Endothelial cell of umbilical vein (primary cell): ENCODE measurements around the gene GIGYF2. TPM values are rescaled to one million over a fixed set of nuclear protein-coding genes. Genes with fewer than 3 reads are reported as not detected.

Experiments
- BruUV-seq: library from RNA; stranded (reverse); fragments of 400-500 nt; replicated peaks from 2 replicates; lab custom pipeline; 2021; lab: Mats Ljungman, UMichigan
- CTCF ChIA-PET: fragments of 300-600, 350-600 bp; sonication (Branson Sonifier 250); formaldehyde crosslinking; loops from one replicate; lab custom pipeline; 2021; ENCODE audit warnings: antibody characterized with exemption, inconsistent platforms; lab: Charles Lee
- POLR2A ChIA-PET: fragments of 300-600, 350-600 bp; sonication (Branson Sonifier 250); formaldehyde crosslinking; loops from one replicate; lab custom pipeline; 2021; ENCODE audit warnings: antibody characterized with exemption, inconsistent platforms; lab: Charles Lee
- DNase-seq: peaks from one replicate; pipeline ENCODE4 v3.0.0-alpha.2; 2011; ENCODE audit warnings: low read depth, low spot score
- FAIRE-seq: peaks from 2 replicates; lab custom pipeline; 2011; peaks lifted over from hg19 to GRCh38; lab: Jason Lieb, UNC
- H2AFZ ChIP-seq: 2 replicates; pipeline ENCODE4 v1.6.0; 2012; ENCODE audit warnings: low read depth, low read length, control low read depth, inconsistent platforms
- H3K27ac ChIP-seq: 2 replicates; pipeline ENCODE4 v1.5.1; 2011; ENCODE audit warnings: low read depth, mild to moderate bottlenecking, control low read depth, low read length, moderate library complexity; ENCODE audit not compliant: insufficient read depth
- H3K27me3 ChIP-seq, 2 experiments: 2 replicates each; pipeline versions ENCODE4 v1.6.0 to v1.6.1; 2011; ENCODE audit warnings: low read length in 2 of 2, mixed read lengths in 1 of 2; ENCODE audit not compliant: control insufficient read depth in 2 of 2, insufficient read depth in 2 of 2
- H3K36me3 ChIP-seq, 2 experiments: 2 replicates in 1 of 2; 3 replicates in 1 of 2; pipeline ENCODE4 v1.5.1; 2011; ENCODE audit warnings: low read length in 2 of 2, mild to moderate bottlenecking in 1 of 2, moderate library complexity in 1 of 2; ENCODE audit not compliant: control insufficient read depth in 2 of 2, insufficient read depth in 2 of 2; ENCODE audit errors: extremely low read depth in 1 of 2
- H3K4me1 ChIP-seq: 3 replicates; pipeline ENCODE4 v1.5.1; 2011; ENCODE audit warnings: mild to moderate bottlenecking, low read length; ENCODE audit not compliant: control insufficient read depth, insufficient read depth; ENCODE audit errors: extremely low read depth
- H3K4me2 ChIP-seq: 2 replicates; pipeline ENCODE4 v1.6.1; 2011; ENCODE audit warnings: low read length, control low read depth, mixed read lengths; ENCODE audit not compliant: insufficient read depth
- H3K4me3 ChIP-seq, 3 experiments: fragments of 200-600 bp in 1 of 3; sonication (generic), shearing (Covaris generic) in 1 of 3; replicated peaks in 1 of 3; 2 replicates each; pipeline ENCODE4 v1.5.1; 2011 to 2016; ENCODE audit warnings: control low read depth in 3 of 3, low read length in 3 of 3, mild to moderate bottlenecking in 2 of 3, inconsistent platforms in 1 of 3, low read depth in 1 of 3, moderate library complexity in 1 of 3; ENCODE audit not compliant: insufficient read depth in 1 of 3
- H3K79me2 ChIP-seq: 2 replicates; pipeline ENCODE4 v1.6.0; 2012; ENCODE audit warnings: low read length, inconsistent platforms; ENCODE audit not compliant: control insufficient read depth, insufficient read depth
- H3K9ac ChIP-seq: replicated peaks from 2 replicates; pipeline ENCODE3; 2011; ENCODE audit warnings: low read length, control low read depth; ENCODE audit not compliant: insufficient read depth; ENCODE audit errors: extremely low read depth
- H3K9me1 ChIP-seq: replicated peaks from 3 replicates; pipeline ENCODE4 v1.6.0; 2011; ENCODE audit warnings: mild to moderate bottlenecking, low read length; ENCODE audit not compliant: control insufficient read depth, insufficient read depth; ENCODE audit errors: extremely low read depth
- H3K9me3 ChIP-seq: replicated peaks from 2 replicates; pipeline ENCODE4 v1.5.1; 2012; ENCODE audit warnings: low read length, inconsistent platforms; ENCODE audit not compliant: control insufficient read depth, insufficient read depth
- H4K20me1 ChIP-seq: replicated peaks from 2 replicates; pipeline ENCODE3; 2011; ENCODE audit warnings: mild to moderate bottlenecking, low read length; ENCODE audit not compliant: control insufficient read depth, insufficient read depth; ENCODE audit errors: extremely low read depth
- EZH2 ChIP-seq: IDR thresholded peaks from 2 replicates; pipeline ENCODE4 v1.6.1; 2012; ENCODE audit warnings: borderline replicate concordance, low read depth, mild to moderate bottlenecking, moderate library complexity, low read length, inconsistent platforms; ENCODE audit not compliant: severe bottlenecking
- FOS ChIP-seq: IDR thresholded peaks from 2 replicates; pipeline ENCODE4 v1.6.1; 2011; ENCODE audit warnings: mild to moderate bottlenecking, low read length, moderate library complexity, borderline replicate concordance; ENCODE audit not compliant: insufficient read depth
- GATA2 ChIP-seq: IDR thresholded peaks from 2 replicates; pipeline ENCODE4 v1.7.0; 2011; ENCODE audit warnings: low read depth, mild to moderate bottlenecking, moderate library complexity, mixed read lengths, low read length; ENCODE audit not compliant: insufficient read length, insufficient read depth
- JUN ChIP-seq: IDR thresholded peaks from 2 replicates; pipeline ENCODE4 v1.6.1; 2011; ENCODE audit warnings: borderline replicate concordance, low read depth; ENCODE audit not compliant: insufficient read length, insufficient read depth
- MYC ChIP-seq: IDR thresholded peaks from one replicate; pipeline ENCODE4 v1.6.1; 2011; ENCODE audit warnings: mild to moderate bottlenecking, low read depth, low read length
- POLR2A ChIP-seq: IDR thresholded peaks from 2 replicates; pipeline ENCODE4 v1.6.1; 2012; ENCODE audit warnings: low read depth, mild to moderate bottlenecking, control low read depth, low read length
- POLR2AphosphoS5 ChIP-seq: IDR thresholded peaks from 2 replicates; pipeline ENCODE4 v1.6.1; 2012; ENCODE audit warnings: low read depth, mild to moderate bottlenecking, control low read depth, low read length, moderate library complexity; ENCODE audit not compliant: insufficient read depth
- dilution Hi-C: fragments of 300-500 bp; cut with MboI; formaldehyde crosslinking; loops from one replicate; pipeline ENCODE4 v1.15.0; 2019; ENCODE audit warnings: low sequenced_read_pairs; ENCODE audit not compliant: extremely low pct_ligation_motif_present
- intact Hi-C: fragments of 100-400 bp; cut with micrococcal nuclease; formaldehyde crosslinking; loops from one replicate; pipeline ENCODE4 v1.10.0; 2022
- polyA plus RNA-seq, 4 experiments: library from polyadenylated mRNA; depleted of rRNA in 3 of 4; stranded (reverse) in 3 of 4; unstranded in 1 of 4; fragments of >200 nt; gene quantifications; 2 replicates each; pipeline versions ENCODE4 v1.2.1 to v1.2.3, GENCODE V29; 2011 to 2012; ENCODE audit warnings: missing spikeins in 1 of 4
- total RNA-seq: library from RNA; stranded (reverse); gene quantifications from 2 replicates; pipeline ENCODE4 v1.2.3, GENCODE V29; 2021
- TF ChIP-seq, protein P1 (sequence below), 2 donors: IDR thresholded peaks; 1 replicate in 1 of 2; 2 replicates in 1 of 2; pipeline ENCODE4 v1.5.1; 2011; ENCODE audit warnings: low read length in 2 of 2, mild to moderate bottlenecking in 2 of 2, moderate library complexity in 2 of 2, control low read depth in 1 of 2, inconsistent platforms in 1 of 2, low read depth in 1 of 2; ENCODE audit not compliant: insufficient read depth in 1 of 2; ENCODE audit errors: extremely low read depth in 1 of 2
- TF ChIP-seq, protein P2 (sequence below): IDR thresholded peaks from 2 replicates; pipeline ENCODE4 v1.6.1; 2011; ENCODE audit not compliant: insufficient read depth, insufficient read length

The GIGYF2 gene
- total and polyA plus RNA-seq, 2 donors (not counting 3 experiments of a cell fraction or from before 2014, with no cell fraction given), result 22.9 to 56.4 TPM

DNA sequence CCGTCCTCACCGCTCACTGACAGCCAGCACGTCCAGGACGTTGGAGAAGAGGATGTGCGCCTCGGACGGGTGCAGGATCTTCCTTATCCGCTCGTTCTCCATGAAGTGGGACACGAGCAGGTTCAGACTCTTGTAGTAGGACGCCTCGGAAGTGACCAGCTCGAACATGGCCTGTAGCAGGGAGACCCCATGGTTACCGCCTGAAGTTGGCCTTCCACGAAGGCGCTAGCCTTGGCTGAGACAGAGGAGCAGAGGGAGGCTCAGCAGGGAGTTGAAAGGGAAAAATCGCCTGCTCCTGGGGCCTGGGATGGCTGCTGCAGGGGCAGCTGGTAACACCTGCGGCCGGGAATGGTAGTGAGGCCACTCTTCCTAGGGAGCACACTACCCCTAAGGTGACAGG, 197.6 kb downstream of the GIGYF2 start:
- POLR2A ChIA-PET, result no interaction called here
- no peak for FAIRE-seq
- Histone ChIP-seq H3K9me1 (no peaks in the 10 kb centered on the region), H3K79me2 (no peaks in the 10 kb centered on the region), H3K4me2 (no peak overlapping the region), H3K36me3 (no peaks in the 10 kb centered on the region), H3K4me1 (no peaks in the 10 kb centered on the region), H3K9ac (no peak overlapping the region), H3K9me3 (no peaks in the 10 kb centered on the region), H2AFZ (no peak overlapping the region), H4K20me1 (no peaks in the 10 kb centered on the region), H3K27ac (no peak overlapping the region), H3K27me3 (no peaks in the 10 kb centered on the region), H3K4me3 (no peak overlapping the region)
- CTCF ChIA-PET, result interaction anchor here (1.1 kb wide), 1 partner anchor 278 kb away, joined by 3 read pairs; no protein-coding TSS in a partner anchor
- DNase-seq, result no peak
- intact Hi-C loops (no loop called here), dilution Hi-C loops (no loop called here)
- BruUV-seq, result no TSS peak
- TF ChIP-seq, protein P1, sequence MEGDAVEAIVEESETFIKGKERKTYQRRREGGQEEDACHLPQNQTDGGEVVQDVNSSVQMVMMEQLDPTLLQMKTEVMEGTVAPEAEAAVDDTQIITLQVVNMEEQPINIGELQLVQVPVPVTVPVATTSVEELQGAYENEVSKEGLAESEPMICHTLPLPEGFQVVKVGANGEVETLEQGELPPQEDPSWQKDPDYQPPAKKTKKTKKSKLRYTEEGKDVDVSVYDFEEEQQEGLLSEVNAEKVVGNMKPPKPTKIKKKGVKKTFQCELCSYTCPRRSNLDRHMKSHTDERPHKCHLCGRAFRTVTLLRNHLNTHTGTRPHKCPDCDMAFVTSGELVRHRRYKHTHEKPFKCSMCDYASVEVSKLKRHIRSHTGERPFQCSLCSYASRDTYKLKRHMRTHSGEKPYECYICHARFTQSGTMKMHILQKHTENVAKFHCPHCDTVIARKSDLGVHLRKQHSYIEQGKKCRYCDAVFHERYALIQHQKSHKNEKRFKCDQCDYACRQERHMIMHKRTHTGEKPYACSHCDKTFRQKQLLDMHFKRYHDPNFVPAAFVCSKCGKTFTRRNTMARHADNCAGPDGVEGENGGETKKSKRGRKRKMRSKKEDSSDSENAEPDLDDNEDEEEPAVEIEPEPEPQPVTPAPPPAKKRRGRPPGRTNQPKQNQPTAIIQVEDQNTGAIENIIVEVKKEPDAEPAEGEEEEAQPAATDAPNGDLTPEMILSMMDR (IDR thresholded peaks at IDR 0.05; ENCODE audit: extremely low read depth in 1 of 2, insufficient read depth in 1 of 2, low read depth in 1 of 2, low read length in 2 of 2), result no peak
- TF ChIP-seq JUN (no peak), POLR2AphosphoS5 (no peak), FOS (no peak), POLR2A (no peak), GATA2 (no peak), MYC (no peak), EZH2 (no peak)
- TF ChIP-seq, protein P2, sequence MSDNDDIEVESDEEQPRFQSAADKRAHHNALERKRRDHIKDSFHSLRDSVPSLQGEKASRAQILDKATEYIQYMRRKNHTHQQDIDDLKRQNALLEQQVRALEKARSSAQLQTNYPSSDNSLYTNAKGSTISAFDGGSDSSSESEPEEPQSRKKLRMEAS, result no peak
